ENCODE results near the gene HTR3C. TPM values are rescaled to one million over a fixed set of nuclear protein-coding genes. Genes with fewer than 3 reads are reported as not detected.

Gene HTR3C
- total RNA-seq, 2 experiments from 2014 or later: not detected

DNA sequence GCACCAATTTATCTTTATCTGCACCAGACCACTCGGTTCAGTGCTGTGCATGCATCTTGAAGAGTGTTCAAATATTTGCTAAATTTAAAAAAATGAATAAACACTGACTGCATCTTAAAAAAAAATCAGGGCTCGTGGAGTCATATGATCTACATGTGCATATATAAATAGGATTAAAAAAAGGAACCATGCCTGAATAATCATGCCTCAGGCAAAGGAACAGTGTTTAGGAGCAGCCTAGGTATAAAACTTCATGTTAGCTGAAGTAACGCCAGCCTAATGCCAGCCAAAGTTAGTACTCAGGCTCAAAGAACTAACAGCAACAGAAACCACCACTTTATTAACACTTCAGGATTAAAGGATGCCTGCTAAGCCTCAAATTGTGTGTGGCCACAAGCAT is 44.7 kb upstream of the HTR3C start:
- Histone ChIP-seq H3K4me3 (ENCODE audit: low read depth, low read length, poor library complexity, severe bottlenecking) (no peak overlapping the region), H3K4me1 (ENCODE audit: insufficient read depth, low read length, poor library complexity, severe bottlenecking) (peaks cover 31% of the 10 kb centered on the region), H3K79me2 (ENCODE audit: insufficient read depth, low read depth, low read length) (no peaks in the 10 kb centered on the region), H3K27ac (ENCODE audit: low read depth, low read length, poor library complexity, severe bottlenecking) (peak overlapping the region; percentile 21), H4K20me1 (ENCODE audit: insufficient read depth, low read length) (no peaks in the 10 kb centered on the region), H3K4me2 (ENCODE audit: low read length) (peak overlapping the region; percentile 42), H3K9me2 (ENCODE audit: insufficient read depth, low read length) (no peaks in the 10 kb centered on the region), H3K36me3 (ENCODE audit: insufficient read depth, low read length) (peaks cover 48% of the 10 kb centered on the region), H2AFZ (ENCODE audit: low read length) (0 out of 2 replicates have a peak overlapping the region, but pooled peaks have one; percentile 14), H3K9me3 (ENCODE audit: low read length) (no peaks in the 10 kb centered on the region)
- peak; percentile 22 for DNase-seq (ENCODE audit: low spot score)
- CTCF ChIA-PET (ENCODE audit: unreplicated experiment): no interaction called here
- BruUV-seq (replicated peaks): no TSS peak
- intact Hi-C loops (cut with micrococcal nuclease; ENCODE audit: unreplicated experiment): no loop called here
- TF ChIP-seq EZH2phosphoT487 (IDR thresholded peaks at IDR 0.05; ENCODE audit: borderline replicate concordance, low read depth, low read length): no peak
- TF ChIP-seq, protein P1, sequence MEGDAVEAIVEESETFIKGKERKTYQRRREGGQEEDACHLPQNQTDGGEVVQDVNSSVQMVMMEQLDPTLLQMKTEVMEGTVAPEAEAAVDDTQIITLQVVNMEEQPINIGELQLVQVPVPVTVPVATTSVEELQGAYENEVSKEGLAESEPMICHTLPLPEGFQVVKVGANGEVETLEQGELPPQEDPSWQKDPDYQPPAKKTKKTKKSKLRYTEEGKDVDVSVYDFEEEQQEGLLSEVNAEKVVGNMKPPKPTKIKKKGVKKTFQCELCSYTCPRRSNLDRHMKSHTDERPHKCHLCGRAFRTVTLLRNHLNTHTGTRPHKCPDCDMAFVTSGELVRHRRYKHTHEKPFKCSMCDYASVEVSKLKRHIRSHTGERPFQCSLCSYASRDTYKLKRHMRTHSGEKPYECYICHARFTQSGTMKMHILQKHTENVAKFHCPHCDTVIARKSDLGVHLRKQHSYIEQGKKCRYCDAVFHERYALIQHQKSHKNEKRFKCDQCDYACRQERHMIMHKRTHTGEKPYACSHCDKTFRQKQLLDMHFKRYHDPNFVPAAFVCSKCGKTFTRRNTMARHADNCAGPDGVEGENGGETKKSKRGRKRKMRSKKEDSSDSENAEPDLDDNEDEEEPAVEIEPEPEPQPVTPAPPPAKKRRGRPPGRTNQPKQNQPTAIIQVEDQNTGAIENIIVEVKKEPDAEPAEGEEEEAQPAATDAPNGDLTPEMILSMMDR (conservative IDR thresholded peaks at IDR 0.05; ENCODE audit: low read length): no peak
- POLR2A ChIA-PET: no interaction called here

DNA sequence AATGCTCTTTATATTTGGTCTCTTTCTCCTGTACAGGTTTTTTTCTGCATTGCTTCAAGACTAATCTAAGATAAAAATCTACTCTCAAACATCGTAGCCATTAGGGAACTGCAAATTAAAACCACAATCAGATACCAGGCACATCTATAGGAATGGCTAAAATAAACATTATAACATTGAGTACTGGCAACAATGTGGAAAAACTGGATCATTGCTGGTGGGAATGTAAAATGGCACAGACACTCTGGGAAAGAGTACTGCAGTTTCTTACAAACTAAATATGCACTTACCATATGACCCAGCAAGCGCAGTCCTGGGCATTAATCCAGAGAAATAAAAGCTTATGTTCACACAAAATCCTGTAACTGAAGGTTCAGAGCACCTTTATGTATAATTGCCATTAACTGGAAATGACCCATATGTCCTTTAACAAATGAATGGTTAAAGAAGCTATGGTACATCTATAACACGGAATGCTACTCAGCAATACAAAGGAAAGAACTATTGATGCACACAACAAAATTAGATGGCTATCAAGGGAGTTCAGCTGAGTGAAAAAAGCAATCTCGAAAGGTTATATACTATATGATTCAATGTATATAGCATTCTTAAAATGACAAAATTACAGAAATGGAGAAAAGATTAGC is 41.5 kb upstream of the HTR3C start:
- ChIA-PET POLR2A (interaction anchor here (0.6 kb wide), 1 partner anchor 197 kb away, joined by 5 read pairs; no protein-coding TSS in a partner anchor), CTCF (ENCODE audit: unreplicated experiment) (no interaction called here)
- DNase-seq (ENCODE audit: low spot score): no peak
- no peak for TF ChIP-seq EZH2phosphoT487 (IDR thresholded peaks at IDR 0.05; ENCODE audit: borderline replicate concordance, low read depth, low read length)
- TF ChIP-seq, protein P1 (conservative IDR thresholded peaks at IDR 0.05; ENCODE audit: low read length): no peak
- Histone ChIP-seq H4K20me1 (ENCODE audit: insufficient read depth, low read length) (no peaks in the 10 kb centered on the region), H3K9me2 (ENCODE audit: insufficient read depth, low read length) (no peaks in the 10 kb centered on the region), H3K36me3 (ENCODE audit: insufficient read depth, low read length) (peaks cover 50% of the 10 kb centered on the region), H3K27ac (ENCODE audit: low read depth, low read length, poor library complexity, severe bottlenecking) (no peak overlapping the region), H2AFZ (ENCODE audit: low read length) (no peak overlapping the region), H3K4me2 (ENCODE audit: low read length) (no peak overlapping the region), H3K4me3 (ENCODE audit: low read depth, low read length, poor library complexity, severe bottlenecking) (no peak overlapping the region), H3K4me1 (ENCODE audit: insufficient read depth, low read length, poor library complexity, severe bottlenecking) (peaks cover 32% of the 10 kb centered on the region), H3K9me3 (ENCODE audit: low read length) (no peaks in the 10 kb centered on the region), H3K79me2 (ENCODE audit: insufficient read depth, low read depth, low read length) (no peaks in the 10 kb centered on the region; the same call in 1 of the 2 replicates)
- intact Hi-C loops (cut with micrococcal nuclease; ENCODE audit: unreplicated experiment): no loop called here
- BruUV-seq (replicated peaks): no TSS peak
